GM21619 (cell line): ENCODE data around the gene OPRD1.

ENCODE experiments used
- ATAC-seq: cut with Tn5 transposase; IDR thresholded peaks from one replicate; pipeline ENCODE4 v1.9.1; 2021; ENCODE audit not compliant: unreplicated experiment

The OPRD1 gene

GRCh38 chr1:28882009-28882628, 70.1 kb downstream of the OPRD1 start:
- peak; percentile 37 for ATAC-seq

DNA sequence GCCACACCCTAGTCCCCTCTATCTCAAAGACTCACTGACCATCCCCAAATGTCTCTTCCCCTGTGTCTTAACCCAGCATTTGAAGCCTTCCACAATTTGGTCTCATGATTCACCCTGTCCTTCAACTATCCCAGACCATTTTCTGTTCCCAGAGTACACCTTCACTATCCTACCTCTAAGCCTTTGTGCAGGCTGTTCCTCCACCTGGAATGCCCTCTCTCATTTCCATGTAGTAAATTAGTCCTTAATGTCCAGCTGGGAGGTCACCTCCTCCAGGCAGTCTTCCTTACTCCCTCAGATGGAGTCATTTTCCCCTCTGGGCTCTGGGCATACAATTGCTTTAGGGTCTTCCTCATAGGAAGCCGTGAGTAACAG, 71.3 kb downstream of the OPRD1 start:
- no peak for ATAC-seq

- no peak for ATAC-seq
Observed at GRCh38 chr1:28885472-28885877, 73.5 kb downstream of the OPRD1 start.

GRCh38 chr1:28885977-28886730, 74.2 kb downstream of the OPRD1 start:
- no peak for ATAC-seq

DNA sequence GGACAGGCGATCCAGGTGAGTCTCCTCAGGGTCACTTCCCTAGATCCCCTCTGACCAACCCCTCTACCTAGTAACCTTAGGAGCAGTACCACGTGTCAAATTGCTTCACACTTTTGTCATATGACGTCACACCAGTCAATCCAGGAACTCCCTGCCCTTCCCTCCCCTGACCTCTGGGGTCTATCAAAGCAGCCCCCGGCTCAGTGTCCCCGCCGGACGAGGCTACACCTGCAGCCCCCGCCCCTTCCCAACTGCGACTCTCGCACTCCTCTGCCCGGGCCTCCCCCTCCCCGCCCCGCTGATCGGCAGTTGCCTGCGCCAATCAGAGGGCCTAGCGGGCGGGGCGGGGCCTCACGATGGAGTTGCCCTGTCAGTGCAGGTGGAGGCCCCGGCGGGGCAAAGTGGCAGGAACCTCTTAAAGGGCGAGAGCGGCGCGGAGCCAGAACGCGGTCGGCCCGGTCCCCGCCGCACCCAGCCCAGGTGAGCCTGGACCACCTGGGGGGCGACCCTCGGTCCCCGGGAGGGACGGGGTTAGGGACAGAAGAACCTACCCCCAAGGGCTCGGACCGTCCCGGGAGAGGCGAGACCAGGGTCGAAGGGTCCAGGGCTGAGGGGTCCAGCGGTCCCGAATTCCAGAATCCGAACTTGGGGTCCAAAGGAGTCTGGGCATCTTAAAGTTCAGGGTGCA, 74.9 kb downstream of the OPRD1 start:
- peak; percentile 58 for ATAC-seq

DNA sequence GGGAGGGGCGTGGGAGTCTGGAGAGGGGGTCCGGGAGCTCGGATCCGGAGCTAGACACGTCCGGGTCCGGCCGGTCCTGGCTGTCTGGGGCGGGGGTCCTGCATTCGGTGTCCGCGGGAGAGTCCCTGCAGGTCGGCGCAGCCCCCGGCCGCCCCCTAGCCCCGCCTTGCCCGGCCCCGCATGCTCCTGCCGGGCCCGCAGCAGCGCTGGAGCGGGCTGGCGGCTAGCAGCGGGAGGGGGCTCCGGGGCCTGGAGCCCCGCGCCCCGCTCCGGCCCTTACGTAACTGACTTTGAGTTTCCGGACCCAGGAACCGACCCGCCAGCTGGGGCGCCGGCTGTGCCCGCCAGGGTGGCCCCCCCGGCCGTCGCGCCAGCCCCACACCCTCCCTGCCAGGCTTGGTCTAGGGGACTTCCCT, 75.5 kb downstream of the OPRD1 start:
- peak; percentile 10 for ATAC-seq

GRCh38 chr1:28887835-28888682, 76.1 kb downstream of the OPRD1 start:
- ATAC-seq, result no peak

GRCh38 chr1:28888915-28889314, 76.9 kb downstream of the OPRD1 start:
- no peak for ATAC-seq

GRCh38 chr1:28889357-28889756, 77.4 kb downstream of the OPRD1 start:
- ATAC-seq, result no peak

- ATAC-seq, result no peak
Observed at GRCh38 chr1:28890435-28890834, 78.5 kb downstream of the OPRD1 start.

- ATAC-seq, result no peak
Observed at GRCh38 chr1:28890836-28891235, 78.9 kb downstream of the OPRD1 start.

DNA sequence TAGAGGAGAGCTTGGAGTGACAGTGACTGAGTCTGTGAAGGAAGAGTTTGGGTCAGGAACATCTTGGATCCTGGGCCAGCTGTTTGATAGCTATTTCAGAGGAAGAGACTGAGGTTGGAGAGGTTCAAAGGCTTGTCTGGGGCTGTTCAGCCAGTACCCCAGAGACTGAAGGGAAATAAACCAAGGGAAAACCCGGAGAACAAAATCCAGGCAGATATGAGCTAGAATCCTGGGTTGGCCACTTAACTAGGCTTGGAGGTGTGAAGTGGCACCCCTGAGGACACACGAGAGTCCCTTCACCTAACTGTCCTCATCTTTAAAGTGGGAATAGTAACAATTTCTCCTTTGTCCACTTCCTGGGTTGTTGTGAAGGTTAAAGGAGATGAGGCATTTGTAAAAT, 79.3 kb downstream of the OPRD1 start:
- no peak for ATAC-seq

DNA sequence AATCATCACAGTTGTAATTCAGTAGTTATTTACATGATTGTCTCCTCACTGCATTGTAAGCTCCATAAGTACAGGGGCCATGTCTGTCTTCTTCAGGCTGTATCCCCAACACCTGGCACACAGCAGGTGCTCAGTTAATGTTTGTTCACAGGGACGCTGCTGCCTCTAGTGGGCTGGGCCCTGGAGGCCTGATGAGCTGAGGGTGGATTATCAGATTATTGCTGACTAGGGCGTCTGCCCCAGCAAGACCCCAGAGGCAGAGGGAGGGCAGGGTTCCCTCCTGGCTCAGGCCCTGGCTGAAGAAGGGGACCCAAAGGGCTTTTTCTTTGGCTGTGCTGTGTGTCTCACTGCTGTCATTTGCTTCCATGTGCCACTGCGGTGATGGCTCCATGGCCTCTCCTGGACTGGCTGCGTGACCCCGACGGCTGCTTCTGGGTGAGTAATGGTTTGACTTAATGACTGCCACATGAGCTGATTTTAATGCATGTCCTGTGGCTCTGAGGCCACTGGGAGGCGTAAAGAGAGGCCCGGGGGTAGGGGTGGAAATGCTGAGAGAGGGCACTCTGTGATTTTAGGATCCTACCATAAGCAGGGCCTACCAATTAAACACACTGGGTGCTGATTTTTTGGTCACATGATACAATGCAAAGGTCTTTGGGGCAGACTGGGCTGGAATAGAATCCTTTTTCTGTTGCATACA, 81.6 kb downstream of the OPRD1 start:
- no peak for ATAC-seq

GRCh38 chr1:28894785-28895184, 82.8 kb downstream of the OPRD1 start:
- ATAC-seq, result no peak

GRCh38 chr1:28895896-28896608, 84.1 kb downstream of the OPRD1 start:
- ATAC-seq, result no peak

DNA sequence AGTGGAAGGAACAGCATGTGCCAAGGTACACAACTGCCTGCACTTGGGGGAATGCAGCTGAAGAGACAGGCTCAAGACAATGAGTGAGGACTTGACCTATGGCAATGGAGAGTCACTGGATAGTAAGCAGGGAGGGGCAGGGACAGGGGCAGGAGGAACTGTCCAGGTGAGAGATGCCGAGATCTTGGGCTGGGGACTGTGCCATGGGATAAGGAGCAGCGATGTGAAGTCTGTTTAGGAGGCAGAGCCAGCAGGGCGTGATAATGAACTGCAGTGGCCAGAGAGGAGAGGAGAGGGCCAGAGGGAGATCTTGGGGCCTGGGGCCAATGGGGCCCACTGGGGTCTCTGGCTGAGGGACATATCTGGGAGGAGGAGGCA, 84.6 kb downstream of the OPRD1 start:
- ATAC-seq, result no peak

- ATAC-seq, result no peak
Observed at GRCh38 chr1:28897789-28898188, 85.8 kb downstream of the OPRD1 start.

GRCh38 chr1:28898405-28898881, 86.5 kb downstream of the OPRD1 start:
- no peak for ATAC-seq

DNA sequence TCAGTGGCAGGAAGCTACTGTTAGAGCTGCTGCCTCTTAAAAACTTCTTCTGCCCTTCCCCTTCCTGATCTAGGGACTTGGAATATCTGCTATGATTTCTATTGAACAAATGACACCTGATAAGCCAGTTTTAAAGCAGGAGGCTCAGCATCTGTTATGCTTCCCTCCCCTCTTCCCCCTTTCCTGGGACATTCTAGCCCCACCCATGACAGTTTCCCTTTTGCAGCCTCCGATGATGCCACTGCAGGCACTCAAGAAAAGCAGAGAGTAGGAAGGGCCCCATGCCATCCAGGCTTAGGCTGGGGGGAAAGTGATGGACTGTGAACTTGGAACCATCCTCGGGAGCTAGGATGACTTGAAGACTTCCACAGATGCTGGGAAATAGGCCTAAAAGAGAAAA, 87.3 kb downstream of the OPRD1 start:
- no peak for ATAC-seq

DNA sequence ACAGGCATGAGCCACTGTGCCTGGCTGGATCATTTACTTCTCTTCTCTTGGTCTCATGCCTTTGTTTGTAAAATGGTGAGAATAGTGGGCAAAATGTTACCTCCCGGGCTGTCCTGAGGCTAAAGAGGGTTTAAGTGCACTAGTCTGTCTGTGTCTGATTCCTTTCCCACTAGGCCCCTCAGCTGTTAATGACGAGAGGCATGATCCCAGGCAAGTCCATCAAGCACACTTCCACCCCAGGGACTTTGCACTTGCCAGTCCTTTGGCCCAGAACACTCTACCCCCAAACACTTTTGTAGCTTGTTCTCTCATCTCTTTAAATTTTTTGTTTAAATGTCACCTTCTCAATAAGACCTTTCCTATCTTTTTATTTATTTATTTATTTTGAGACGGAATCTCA, 88.6 kb downstream of the OPRD1 start:
- ATAC-seq, result no peak
